HEK293 (cell line): ENCODE data around the gene CDH24.

Experiments
- GLIS1 ChIP-seq: fragments of 450-650 bp; formaldehyde crosslinking; IDR thresholded peaks from 2 replicates; pipeline ENCODE4 v1.5.1; 2016; ENCODE audit warnings: missing biosample characterization, missing genetic modification characterization
- HOXC10 ChIP-seq: sonication (generic); formaldehyde crosslinking; IDR thresholded peaks from 2 replicates; pipeline ENCODE4 v1.8.1; 2023; ENCODE audit warnings: mild to moderate bottlenecking, missing genetic modification reagents
- MEIS1 ChIP-seq: sonication (generic); formaldehyde crosslinking; IDR thresholded peaks from 2 replicates; pipeline ENCODE4 v1.8.1; 2022; ENCODE audit warnings: missing genetic modification reagents, mild to moderate bottlenecking, borderline replicate concordance
- MZF1 ChIP-seq: fragments of 450-650 bp; formaldehyde crosslinking; IDR thresholded peaks from 2 replicates; pipeline ENCODE4 v1.5.1; 2017; ENCODE audit warnings: missing biosample characterization, missing genetic modification characterization, borderline replicate concordance
- TRIM28 ChIP-seq: IDR thresholded peaks from 2 replicates; pipeline ENCODE4 v1.6.1; 2011; ENCODE audit warnings: low read length, control low read depth, borderline replicate concordance
- ZNF223 ChIP-seq: fragments of 450-650 bp; formaldehyde crosslinking; IDR thresholded peaks from 2 replicates; pipeline ENCODE4 v1.5.1; 2016; ENCODE audit warnings: missing biosample characterization, missing genetic modification characterization
- ZNF274 ChIP-seq, 2 experiments: fragments of 200-500 bp in 1 of 2; fragments of 450-650 bp in 1 of 2; sonication (Bioruptor generic) in 1 of 2; formaldehyde crosslinking in 1 of 2; IDR thresholded peaks; 2 replicates each; pipeline versions ENCODE4 v1.5.1 to v1.6.1; 2014 to 2016; ENCODE audit warnings: borderline replicate concordance in 1 of 2, inconsistent platforms in 1 of 2, low read length in 1 of 2, missing biosample characterization in 1 of 2, missing genetic modification characterization in 1 of 2
- TF ChIP-seq, protein P1 (sequence below): fragments of 450-650 bp; formaldehyde crosslinking; IDR thresholded peaks from 2 replicates; pipeline ENCODE4 v1.5.1; 2016; ENCODE audit warnings: missing biosample characterization, missing genetic modification characterization
- TF ChIP-seq, protein P2 (sequence below): IDR thresholded peaks from 2 replicates; pipeline ENCODE4 v1.6.1; 2011; ENCODE audit warnings: mild to moderate bottlenecking, low read depth, low read length, borderline replicate concordance

DNA sequence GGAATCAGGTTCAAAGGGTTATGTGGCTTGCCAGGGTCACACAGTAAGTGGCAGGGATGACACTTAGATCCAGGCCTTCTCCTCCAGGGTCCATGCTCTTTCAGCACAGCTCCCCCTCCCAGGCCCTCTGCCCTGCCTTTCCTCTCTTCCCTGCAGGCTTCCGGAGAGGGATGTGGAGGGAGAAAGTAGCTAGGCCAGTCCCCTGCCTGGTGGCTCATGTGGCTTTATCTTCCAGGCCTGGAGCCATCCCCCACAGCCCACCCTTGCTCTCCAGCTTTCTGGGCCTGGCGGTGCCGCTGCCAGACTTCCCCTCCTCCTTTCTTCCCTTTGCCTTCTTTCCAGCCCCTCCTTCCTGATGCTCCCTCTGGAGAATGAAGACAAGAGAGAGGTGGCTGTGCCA lies 13.6 kb downstream of the CDH24 start:
- TF ChIP-seq, protein P1, sequence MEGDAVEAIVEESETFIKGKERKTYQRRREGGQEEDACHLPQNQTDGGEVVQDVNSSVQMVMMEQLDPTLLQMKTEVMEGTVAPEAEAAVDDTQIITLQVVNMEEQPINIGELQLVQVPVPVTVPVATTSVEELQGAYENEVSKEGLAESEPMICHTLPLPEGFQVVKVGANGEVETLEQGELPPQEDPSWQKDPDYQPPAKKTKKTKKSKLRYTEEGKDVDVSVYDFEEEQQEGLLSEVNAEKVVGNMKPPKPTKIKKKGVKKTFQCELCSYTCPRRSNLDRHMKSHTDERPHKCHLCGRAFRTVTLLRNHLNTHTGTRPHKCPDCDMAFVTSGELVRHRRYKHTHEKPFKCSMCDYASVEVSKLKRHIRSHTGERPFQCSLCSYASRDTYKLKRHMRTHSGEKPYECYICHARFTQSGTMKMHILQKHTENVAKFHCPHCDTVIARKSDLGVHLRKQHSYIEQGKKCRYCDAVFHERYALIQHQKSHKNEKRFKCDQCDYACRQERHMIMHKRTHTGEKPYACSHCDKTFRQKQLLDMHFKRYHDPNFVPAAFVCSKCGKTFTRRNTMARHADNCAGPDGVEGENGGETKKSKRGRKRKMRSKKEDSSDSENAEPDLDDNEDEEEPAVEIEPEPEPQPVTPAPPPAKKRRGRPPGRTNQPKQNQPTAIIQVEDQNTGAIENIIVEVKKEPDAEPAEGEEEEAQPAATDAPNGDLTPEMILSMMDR = no peak
- TF ChIP-seq HOXC10 (CRISPR knock-in tag) (no peak), ZNF274 (IDR thresholded peaks at IDR 0.05; ENCODE audit: low read length) (no peak), ZNF274 (tag by site-specific recombination; IDR thresholded peaks at IDR 0.05; ENCODE audit: borderline replicate concordance) (no peak), ZNF223 (tag by site-specific recombination) (no peak), TRIM28 (no peak), GLIS1 (tag by site-specific recombination) (no peak), MZF1 (tag by site-specific recombination) (no peak), MEIS1 (CRISPR knock-in tag) (no peak)
- TF ChIP-seq, protein P2, sequence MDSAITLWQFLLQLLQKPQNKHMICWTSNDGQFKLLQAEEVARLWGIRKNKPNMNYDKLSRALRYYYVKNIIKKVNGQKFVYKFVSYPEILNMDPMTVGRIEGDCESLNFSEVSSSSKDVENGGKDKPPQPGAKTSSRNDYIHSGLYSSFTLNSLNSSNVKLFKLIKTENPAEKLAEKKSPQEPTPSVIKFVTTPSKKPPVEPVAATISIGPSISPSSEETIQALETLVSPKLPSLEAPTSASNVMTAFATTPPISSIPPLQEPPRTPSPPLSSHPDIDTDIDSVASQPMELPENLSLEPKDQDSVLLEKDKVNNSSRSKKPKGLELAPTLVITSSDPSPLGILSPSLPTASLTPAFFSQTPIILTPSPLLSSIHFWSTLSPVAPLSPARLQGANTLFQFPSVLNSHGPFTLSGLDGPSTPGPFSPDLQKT = no peak
